ENCODE data around the gene MLYCD.

The MLYCD gene

GRCh38 chr16:83972256-83973008 is 73.5 kb downstream of the MLYCD start:
- DNase-seq: no peak

GRCh38 chr16:83973077-83973476 is 74.2 kb downstream of the MLYCD start:
- no peak for DNase-seq

- no peak for DNase-seq
These were observed 74.9 kb downstream of the MLYCD start for GRCh38 chr16:83973581-83974385.

GRCh38 chr16:83974475-83974874 is 75.6 kb downstream of the MLYCD start:
- no peak for DNase-seq

- DNase-seq: no peak
These were observed 76.8 kb downstream of the MLYCD start for GRCh38 chr16:83975590-83976260.
